Measurements from ENCODE around the gene CD4. TPM values are rescaled to one million over a fixed set of nuclear protein-coding genes. Genes with fewer than 3 reads are reported as not detected.
A peak's percentile ranks its signal among the peaks of the same experiment; 100 is the strongest.
"Not testable (repeated sequence)": the region's sequence is repeated elsewhere in the genome, so short reads cannot be mapped to it uniquely, and the experiment has no call there.

Gene CD4
- total RNA-seq, 2 donors from 2014 or later, result 4.3 to 18.1 TPM

- intact Hi-C loops (cut with DNase I, micrococcal nuclease), result no loop called here
- DNase-seq, result no peak
Observed at GRCh38 chr12:6868211-6869048, 79.1 kb downstream of the CD4 start.

GRCh38 chr12:6869049-6870021, 80.0 kb downstream of the CD4 start:
- ATAC-seq (peak; percentile 10), DNase-seq (peak; percentile 71 to 87)
- intact Hi-C loops (cut with DNase I, micrococcal nuclease), result loop anchor here in 1 of 2 donors (5.0 kb wide), 1 partner anchor 98 kb away; no protein-coding TSS in a partner anchor

More at GRCh38 chr12:6868211-6869048, 79.1 kb downstream of the CD4 start:
- no peak for ATAC-seq

- not testable (repeated sequence) for DNase-seq, ATAC-seq
- intact Hi-C loops (cut with DNase I, micrococcal nuclease), result loop anchor here in 1 of 2 donors (5.0 kb wide), 1 partner anchor 97 kb away; no protein-coding TSS in a partner anchor
Observed at GRCh38 chr12:6870304-6870703, 81.0 kb downstream of the CD4 start.

Other genes starting within 250 kb of the CD4 start
- gene IFFO1, start 233.5 kb upstream of the CD4 start, total RNA-seq, result 1 to 10 TPM; 3.8 to 7.2 TPM
- 10 to 100 TPM; 22.2 to 34.4 TPM for gene NOP2, start 221.2 kb upstream of the CD4 start, total RNA-seq
- 100 to 1,000 TPM; 142 to 157 TPM for gene CHD4, start 182.1 kb upstream of the CD4 start, total RNA-seq
- 10 to 100 TPM; 25.6 to 26.7 TPM for gene LPAR5, start 153.6 kb upstream of the CD4 start, total RNA-seq
- 1 to 10 TPM; 2.9 to 3.4 TPM for gene ACRBP, start 142.1 kb upstream of the CD4 start, total RNA-seq
- 10 to 100 TPM; 23.6 to 38.9 TPM for gene ING4, start 126.4 kb upstream of the CD4 start, total RNA-seq
- 10 to 100 TPM; 47.8 to 51.4 TPM for gene ZNF384, start 100.2 kb upstream of the CD4 start, total RNA-seq
- under 1 TPM; 0.52 to 0.67 TPM for gene PIANP, start 88.7 kb upstream of the CD4 start, total RNA-seq
- 10 to 100 TPM; 37.2 to 40.8 TPM for gene COPS7A, start 65.5 kb upstream of the CD4 start, total RNA-seq
- gene MLF2, start 36.4 kb upstream of the CD4 start, total RNA-seq, result 100 to 1,000 TPM; 167 to 180 TPM
- gene PTMS, start 23.2 kb upstream of the CD4 start, total RNA-seq, result 100 to 1,000 TPM in 1 of 2 donors, 10 to 100 TPM in 1; 89.6 to 123 TPM
- 1 to 10 TPM in 1 of 2 donors, under 1 TPM in 1; 0.89 to 1.6 TPM for gene LAG3, start 17.0 kb upstream of the CD4 start, total RNA-seq
- 1 to 10 TPM; 1.3 to 4.3 TPM for gene GPR162, start 32.3 kb downstream of the CD4 start, total RNA-seq
- 1 to 10 TPM; 4.3 to 6.3 TPM for gene P3H3, start 38.9 kb downstream of the CD4 start, total RNA-seq
- gene GNB3, start 51.4 kb downstream of the CD4 start, total RNA-seq, result 1 to 10 TPM; 1.1 to 1.5 TPM
- 10 to 100 TPM in 1 of 2 donors, 1 to 10 TPM in 1; 4.4 to 10.5 TPM for gene CDCA3, start 61.8 kb downstream of the CD4 start, total RNA-seq
- gene USP5, start 62.6 kb downstream of the CD4 start, total RNA-seq, result 10 to 100 TPM; 68.5 to 81.4 TPM
- gene TPI1, start 78.0 kb downstream of the CD4 start, total RNA-seq, result 100 to 1,000 TPM; 702 to 720 TPM
- gene SPSB2, start 83.8 kb downstream of the CD4 start, total RNA-seq, result 10 to 100 TPM; 11.7 to 11.8 TPM
- 1 to 10 TPM; 2.9 to 4.3 TPM for gene LRRC23, start 115.3 kb downstream of the CD4 start, total RNA-seq
- 10 to 100 TPM in 1 of 2 donors, 1 to 10 TPM in 1; 3.1 to 10.9 TPM for gene ENO2, start 125.1 kb downstream of the CD4 start, total RNA-seq
- 10 to 100 TPM; 64.6 to 78.9 TPM for gene ATN1, start 138.4 kb downstream of the CD4 start, total RNA-seq
- gene RNU7-1, start 154.3 kb downstream of the CD4 start, total RNA-seq, result not detected
- 100 to 1,000 TPM; 151 to 168 TPM for gene C12orf57, start 154.5 kb downstream of the CD4 start, total RNA-seq
- 10 to 100 TPM; 40.0 to 43.9 TPM for gene PTPN6, start 161.8 kb downstream of the CD4 start, total RNA-seq
- 100 to 1,000 TPM; 202 to 249 TPM for gene PHB2, start 181.1 kb downstream of the CD4 start, total RNA-seq
- 10 to 100 TPM; 31.6 to 34.1 TPM for gene EMG1, start 181.4 kb downstream of the CD4 start, total RNA-seq
- gene LPCAT3, start 228.9 kb downstream of the CD4 start, total RNA-seq, result 10 to 100 TPM; 87.1 to 87.9 TPM